ENCODE measurements around the gene PDGFA.

DNA sequence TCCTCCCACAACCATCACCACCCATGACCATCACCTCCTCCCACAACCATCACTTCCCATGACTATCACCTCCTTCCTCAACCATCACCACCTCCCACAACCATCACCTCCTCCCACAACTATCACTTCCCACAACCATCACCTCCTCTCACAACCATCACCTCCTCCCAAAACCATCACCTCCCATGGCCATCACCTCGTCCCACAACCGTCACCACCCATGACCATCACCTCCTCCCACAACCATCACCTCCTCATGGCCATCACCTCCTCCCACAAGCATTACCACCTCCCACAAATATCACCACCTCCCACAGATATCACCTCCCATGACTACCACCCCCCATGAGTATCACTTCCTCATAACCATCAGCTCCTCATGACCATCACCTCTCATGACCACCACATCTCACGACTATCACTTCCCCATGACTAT lies 52.2 kb downstream of the PDGFA start:
- no peak for TF ChIP-seq POLR2AphosphoS5 (IDR thresholded peaks at IDR 0.05)
- TF ChIP-seq CTCF (IDR thresholded peaks at IDR 0.05) = no peak
- no peak for TF ChIP-seq POLR2A (IDR thresholded peaks at IDR 0.05)
- TF ChIP-seq EP300 (IDR thresholded peaks at IDR 0.05) = no peak
